ENCODE results near the gene TPPP.
"Not testable (repeated sequence)": the region's sequence is repeated elsewhere in the genome, so short reads cannot be mapped to it uniquely, and the experiment has no call there.

The TPPP gene

DNA sequence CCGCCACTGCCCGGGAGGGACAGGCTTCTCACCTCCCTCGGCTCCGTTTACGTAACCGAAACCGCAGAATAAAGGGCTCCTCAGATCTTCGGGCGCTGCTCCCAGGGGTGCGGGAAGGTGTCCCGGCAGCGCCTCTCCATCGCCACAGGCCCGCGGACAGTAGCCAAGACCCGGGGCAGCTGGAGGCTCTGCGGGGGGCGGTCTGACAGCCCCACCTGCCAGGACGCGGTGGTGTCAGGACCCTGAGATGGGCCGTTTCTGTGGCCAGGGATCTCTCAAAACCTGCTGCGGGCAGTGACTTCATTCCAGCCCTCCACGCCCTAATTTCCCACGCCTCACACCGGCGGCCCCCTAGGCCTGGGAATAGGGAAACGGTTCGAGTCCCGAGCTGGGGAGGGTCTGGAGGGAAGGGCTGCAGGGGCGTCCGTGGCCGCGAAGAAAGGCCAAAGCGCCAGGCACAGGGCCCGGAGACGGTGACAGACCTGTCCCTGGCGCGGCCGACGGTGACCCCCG lies 567 bp downstream of the TPPP start:
- DNase-seq, result not testable (repeated sequence)

DNA sequence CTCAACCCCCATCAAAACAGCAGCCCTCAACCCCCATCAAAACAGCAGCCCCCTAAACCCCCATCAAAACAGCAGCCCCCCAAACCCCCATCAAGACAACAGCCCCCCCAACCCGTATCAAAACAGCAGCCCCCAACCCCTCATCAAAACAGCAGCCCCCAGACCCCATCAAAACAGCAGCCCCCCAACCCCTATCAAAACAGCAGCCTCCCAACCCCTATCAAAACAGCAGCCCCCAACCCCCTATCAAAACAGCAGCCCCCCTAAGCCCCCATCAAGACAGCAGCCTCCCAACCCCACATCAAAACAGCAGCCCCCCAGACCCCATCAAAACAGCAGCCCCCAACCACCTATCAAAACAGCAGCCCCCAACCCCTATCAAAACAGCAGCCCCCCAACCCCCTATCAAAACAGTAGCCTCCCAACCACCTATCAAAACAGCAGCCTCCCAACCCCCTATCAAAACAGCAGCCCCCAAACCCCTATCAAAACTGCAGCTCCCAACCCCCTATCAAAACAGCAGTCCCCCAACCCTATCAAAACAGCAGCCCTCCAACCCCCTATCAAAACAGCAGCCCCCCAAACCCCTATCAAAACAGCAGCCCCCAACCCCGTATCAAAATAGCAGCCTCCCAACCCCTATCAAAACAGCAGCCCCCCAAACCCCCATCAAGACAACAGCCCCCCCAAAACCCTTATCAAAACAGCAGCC lies 1.2 kb downstream of the TPPP start:
- DNase-seq, result no peak

DNA sequence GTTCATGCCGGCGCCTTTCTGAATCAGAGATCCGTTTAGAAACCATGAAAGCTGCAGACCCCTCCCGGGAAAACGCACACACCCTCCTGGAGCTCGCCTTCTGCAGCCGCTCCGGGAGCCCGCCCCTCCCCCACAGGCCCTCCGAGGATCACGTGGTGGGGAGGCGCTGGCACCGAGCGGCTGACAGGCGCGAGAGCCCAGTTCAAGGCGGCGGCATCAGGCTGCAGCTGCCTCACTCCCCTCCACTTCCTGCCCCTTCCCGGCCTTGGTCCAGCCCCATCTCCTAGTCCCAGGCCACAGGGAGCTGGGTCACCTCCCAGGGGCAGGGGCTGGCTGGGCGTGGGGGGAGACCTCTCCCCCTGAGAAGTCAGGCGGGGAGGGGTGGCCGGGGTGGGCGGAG lies 2.1 kb downstream of the TPPP start:
- DNase-seq, result not testable (repeated sequence)

DNA sequence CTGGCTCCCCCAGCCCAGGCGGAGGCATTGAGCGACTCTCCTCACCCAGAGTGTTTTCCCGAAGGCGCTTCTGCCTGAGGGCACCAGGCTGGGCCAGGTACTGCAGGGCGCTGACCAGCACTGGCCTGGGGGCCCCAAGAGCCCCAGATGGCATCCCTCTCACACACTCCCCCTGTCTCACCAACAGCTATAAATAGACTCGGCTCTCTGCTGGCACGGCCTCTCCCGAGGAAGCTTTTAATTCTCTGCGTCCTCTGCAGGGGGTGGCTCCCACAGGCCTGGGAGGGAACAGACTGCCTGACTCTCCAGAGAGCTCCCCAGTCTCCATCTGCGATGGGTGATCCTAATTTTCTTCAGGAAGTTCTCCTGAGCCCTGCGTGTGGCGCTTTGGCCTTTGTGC lies 2.9 kb downstream of the TPPP start:
- not testable (repeated sequence) for DNase-seq

DNA sequence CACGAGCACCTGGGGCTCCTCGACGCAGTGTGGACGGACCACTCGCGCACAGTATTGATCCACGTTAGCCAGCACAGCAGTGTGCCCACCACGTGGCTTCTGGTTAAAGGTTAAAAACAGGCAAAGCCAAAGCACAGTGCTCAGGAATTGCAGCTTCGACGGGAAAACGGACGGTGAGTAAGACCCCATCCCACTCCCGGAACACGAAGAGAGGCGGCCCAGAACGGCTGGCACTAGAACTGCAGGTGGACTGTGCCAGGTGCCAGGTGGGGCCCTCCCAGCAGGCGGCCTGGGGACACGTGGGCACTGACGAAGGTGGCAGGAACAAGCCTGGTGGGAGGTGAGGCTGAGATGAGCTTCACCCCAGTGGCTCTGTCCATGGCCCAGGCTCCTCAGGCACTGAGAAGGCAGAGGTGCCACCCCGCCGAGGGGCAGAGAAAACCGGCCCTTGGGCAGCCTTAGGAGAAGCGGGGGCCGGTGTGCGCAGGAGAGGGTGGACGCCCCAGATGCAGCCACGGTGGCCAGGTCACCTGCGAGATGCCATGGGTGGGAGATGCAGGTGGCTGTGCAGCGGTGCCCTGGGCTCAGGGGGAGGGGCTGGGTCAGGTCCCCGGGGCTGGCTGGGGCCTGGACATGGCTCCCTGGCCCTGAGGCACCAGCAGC lies 4.7 kb downstream of the TPPP start:
- not testable (repeated sequence) for DNase-seq

DNA sequence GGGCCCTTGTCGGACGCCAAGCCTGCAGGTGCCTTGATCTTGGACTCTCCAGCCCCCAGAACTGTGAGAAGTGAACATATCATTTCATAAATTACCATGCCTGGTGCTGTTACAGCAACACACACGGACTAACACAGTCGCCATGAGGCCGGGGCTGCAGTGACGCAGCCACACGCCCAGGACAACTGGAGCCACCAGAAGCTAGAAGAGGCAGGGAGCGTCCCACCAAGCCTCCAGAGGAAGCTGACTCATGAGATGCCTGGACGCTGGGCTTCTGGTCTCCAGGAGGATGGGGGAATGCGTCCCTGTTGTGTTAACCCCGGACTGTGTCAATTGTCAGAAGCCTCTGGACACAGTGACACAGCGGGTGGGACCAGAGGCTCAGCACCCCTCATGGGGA lies 6.2 kb downstream of the TPPP start:
- not testable (repeated sequence) for DNase-seq

DNA sequence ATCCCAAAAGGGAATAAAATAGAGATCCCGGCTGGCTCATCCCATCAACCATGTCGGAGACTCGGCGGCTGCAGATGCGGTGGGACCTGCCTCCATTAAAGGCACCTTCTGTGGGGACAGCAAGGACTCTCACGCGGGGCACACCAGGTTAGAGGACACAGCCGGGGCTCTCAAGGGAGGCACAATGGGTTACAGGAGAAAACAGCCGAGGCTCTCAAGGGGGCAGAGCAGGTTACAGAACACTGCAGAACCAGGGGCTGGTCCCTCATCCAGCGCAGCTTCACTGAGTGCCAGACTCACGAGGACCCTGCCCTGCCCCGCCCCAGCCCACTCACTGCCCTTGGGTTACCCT lies 7.0 kb downstream of the TPPP start:
- DNase-seq, result not testable (repeated sequence)

DNA sequence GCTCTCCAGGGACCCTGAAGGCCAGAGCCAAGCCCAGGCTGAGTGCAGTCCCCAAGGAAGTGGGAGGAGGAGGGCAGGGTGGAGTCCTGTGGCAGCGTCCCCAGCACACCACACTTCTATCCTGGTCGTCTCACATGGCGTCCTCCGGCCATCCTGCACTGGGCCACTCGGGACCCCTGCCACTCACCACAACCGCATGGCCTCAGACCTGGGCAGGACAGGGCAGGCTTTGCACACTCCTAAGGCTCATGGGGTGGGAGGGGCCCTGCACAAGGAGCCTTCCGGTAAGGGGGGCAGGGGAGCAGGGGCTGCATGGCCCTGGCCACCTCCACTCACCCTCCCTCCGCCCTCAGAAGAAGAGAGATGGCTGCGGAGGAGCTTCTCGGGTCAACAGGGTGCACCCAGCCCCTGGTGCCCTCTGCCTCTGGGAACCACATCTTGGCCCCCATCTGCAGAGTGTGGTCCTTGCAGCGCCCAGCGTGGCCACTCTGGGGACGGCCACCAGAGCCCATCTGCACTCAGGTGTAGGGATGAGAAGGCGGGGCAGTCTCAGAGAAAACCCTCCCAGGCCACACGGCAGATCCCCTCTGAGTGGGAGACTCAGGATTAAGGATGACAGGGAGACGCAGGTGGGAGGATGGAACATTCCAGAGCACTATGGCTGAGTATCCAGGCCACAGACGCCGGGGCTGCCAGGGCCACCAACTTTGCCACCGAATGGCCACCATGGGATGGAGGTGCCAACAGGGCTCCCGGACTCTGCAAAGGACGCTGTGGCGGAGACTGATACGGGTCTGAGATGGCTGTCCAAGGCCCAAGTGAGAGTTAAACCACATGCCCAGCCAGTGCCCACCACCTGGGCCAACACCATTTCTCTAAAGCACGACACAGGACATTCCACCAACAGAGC lies 7.6 kb downstream of the TPPP start:
- no peak for DNase-seq

DNA sequence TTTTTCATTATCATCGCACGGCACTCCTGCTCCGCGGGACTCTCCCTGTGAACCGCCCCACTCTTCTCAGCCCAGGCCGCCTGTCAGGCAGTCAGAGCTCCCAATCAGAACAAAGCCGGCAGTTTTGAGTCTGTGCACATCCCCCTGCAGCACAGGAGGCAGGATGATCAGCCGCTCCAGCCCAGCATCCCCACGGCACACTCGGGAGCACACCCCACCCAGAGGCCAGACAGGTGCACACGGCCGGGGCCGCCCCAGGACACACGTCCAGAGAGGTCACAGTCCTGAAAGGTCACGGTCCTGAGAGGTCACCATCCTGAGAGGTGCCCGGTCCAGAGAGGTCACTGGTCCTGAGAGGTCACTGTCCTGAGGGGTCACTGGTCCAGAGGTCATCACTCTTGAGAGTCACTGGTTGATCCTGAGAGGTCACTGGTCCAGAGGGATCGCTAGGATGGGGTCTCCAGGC lies 8.4 kb downstream of the TPPP start:
- no peak for DNase-seq

DNA sequence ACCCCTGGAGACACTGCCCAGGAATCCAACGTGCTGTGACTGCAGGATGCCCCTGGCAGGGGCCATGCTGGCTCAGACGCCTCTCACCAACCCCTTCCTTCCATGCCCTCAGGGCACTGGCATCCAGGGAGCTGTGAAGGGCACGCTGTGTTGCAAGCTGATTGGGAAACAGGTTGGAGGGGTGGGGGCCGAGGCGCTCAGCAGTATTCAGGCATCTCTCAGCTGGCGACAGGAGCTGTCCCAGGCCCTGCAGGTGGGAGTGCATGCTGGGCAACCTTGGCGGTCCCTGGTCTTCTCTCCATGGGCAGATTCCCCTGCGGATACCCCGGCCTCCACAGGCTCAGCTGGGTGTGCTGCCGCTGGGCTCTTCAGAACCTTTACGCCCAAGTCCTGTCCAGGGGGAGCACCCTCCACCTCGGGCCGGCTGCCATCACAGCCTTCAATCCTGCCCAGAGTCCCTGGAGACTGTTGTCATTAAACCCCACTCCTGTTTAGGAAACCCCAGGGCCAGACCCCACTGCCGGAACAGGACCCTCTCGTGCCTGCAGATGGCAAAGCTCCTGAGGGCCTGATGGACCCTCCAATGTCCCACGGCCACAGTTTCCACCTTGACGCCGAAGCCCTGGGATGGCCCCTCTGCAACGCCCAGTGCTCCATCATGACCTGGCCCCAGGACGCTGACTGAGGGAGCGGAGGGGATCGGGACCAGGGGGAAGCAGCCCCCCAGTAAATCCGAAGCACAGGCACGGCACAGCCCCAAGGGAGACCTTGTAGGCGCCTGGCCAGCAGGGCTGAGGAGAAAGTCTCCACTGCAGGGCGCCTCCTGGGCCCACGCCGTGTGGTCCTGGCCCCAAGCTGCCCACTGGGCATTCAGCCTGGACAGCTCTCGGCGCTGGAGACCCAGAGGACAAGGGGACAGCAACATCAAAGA lies 9.3 kb downstream of the TPPP start:
- DNase-seq, result no peak

DNA sequence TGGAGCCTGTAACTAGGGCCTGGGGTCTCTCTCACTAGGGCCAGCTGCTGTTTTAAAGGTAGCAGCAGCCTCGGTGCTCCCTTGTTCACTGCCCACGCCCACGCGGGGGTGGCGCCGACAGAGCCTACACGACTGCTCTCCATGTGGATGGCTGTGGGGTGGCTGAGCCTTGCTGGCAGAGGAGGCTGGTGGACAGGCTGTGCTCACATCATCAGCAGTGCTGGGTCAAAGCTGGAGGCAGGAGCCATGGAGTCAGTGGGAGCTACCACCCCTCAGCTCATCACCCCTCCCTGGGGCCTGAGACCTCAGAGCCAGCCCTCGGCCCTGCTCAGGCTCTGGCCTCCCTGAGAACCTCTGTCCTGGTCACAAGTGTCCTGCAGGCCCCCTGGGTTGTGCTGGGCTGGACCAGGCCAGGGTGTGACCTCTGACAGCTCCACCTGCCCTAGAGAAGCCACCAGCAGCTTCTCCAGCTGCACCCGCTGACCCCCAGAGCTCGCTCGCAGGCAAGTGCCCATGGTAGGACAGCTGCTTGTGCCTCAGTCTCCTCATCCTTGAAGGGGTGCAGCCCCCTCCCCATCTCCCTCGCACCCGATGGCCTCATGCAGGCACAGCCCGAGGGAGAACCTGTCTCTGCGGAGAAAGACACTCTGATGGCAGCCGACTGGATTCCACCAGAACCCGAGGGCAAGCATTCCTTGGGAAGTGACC lies 10.3 kb downstream of the TPPP start:
- not testable (repeated sequence) for DNase-seq

DNA sequence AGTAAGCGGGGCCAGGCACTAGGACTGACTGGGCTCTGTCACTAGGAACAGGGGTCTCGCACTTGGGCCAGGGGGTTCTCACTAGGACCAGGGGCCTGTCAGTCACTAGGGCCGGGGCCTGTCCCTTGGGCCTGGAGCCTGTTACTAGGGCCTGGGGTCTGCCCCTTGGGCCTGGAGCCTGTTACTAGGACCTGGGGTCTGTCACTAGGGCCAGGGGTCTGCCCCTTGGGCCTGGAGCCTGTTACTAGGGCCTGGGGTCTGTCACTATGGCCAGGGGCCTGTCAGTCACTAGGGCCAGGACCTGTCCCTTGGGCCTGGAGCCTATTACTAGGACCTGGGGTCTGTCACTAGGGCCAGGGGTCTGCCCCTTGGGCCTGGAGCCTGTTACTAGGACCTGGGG lies 10.9 kb downstream of the TPPP start:
- not testable (repeated sequence) for DNase-seq

DNA sequence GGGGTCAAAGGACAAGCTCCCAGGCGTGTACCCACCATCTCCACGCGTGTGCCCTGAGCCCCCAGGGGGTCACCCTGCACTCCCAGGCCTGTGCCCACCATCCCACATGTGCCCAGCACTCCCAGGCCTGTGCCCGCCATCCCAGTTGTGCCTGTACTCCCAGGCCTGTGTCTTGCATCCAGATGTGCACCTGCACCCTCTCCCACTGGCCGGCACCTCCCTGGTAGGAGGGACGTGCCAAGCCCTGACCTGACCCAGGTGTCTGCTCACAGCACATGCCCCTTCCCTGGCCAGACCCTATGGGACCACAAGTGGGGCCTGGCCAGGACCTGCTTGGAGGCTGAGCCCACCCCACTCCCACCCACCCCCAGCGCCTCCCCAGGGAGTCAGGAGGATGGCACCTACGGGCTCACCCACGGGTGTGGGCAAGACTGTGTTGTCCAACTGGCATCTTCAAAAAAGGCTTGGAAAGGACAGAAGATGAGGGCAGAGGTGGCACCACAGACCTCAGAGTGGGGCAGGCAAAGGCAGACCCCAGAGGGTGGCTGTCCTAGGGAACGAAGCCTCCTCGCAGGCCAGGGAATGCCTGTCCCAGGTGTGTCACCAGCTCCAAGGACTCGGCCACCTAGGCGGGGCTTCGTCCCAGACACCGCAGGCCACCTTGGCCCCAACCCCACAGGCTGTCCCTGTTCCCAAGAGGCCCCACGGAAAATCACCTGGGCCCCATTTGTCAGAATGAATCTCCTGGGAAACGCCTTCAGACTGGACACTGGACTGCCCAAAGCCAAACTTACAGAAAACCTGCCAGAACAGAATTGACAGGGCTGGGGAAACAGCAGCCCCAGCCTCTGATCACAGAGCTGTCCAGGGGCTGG lies 11.6 kb downstream of the TPPP start:
- DNase-seq, result not testable (repeated sequence)

DNA sequence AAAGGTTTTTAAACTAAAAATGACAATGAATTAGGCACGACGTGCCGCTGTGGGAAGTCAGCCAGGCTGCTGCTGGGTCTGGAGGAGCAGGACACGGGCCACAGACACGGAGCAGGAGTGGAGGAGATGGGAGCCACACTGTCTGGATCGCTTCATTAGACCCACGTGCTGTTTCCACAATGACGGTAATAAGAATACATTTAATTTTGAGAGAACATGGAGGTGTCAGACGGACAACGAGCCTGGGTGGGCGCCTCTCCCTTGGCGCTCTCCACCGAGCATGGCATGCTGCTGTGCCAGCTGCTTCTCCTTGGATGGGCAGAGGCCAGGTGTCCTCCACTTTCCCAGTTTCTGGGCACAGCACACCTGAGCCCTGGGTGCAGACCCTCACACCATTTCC lies 12.3 kb downstream of the TPPP start:
- DNase-seq, result not testable (repeated sequence)

DNA sequence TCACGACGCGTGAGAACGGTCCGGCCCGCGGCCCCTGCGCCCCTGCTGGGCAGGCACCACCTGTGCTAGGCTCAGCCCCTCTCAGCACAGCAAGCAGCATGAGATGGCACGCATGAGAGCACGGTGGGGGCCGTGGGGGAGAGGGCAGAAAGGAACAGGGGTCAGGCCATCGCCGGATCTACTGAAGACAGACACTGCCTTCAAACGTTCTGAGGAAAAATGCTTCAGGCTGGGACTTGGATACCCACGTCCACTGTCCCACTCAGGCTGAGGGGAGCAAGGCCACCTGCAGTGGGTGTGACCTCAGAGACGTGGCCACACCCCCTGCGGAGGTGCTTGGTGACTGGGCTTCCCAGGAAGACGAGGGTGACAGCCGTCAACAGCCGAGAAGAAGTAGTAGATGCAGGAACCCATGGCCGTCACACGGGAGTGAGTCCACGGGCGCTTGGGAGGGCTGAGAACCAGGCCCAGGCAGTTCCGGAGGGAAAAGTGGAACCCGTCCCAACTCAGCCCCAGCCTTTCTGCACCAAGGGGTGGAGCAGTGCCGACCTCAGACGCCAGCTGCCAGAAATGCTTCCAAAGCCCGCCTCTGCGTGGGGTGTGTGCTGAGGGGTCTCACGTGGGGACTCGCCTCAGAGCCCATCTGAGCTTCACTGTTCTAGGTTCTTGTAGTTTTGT lies 12.9 kb downstream of the TPPP start:
- DNase-seq, result not testable (repeated sequence)

DNA sequence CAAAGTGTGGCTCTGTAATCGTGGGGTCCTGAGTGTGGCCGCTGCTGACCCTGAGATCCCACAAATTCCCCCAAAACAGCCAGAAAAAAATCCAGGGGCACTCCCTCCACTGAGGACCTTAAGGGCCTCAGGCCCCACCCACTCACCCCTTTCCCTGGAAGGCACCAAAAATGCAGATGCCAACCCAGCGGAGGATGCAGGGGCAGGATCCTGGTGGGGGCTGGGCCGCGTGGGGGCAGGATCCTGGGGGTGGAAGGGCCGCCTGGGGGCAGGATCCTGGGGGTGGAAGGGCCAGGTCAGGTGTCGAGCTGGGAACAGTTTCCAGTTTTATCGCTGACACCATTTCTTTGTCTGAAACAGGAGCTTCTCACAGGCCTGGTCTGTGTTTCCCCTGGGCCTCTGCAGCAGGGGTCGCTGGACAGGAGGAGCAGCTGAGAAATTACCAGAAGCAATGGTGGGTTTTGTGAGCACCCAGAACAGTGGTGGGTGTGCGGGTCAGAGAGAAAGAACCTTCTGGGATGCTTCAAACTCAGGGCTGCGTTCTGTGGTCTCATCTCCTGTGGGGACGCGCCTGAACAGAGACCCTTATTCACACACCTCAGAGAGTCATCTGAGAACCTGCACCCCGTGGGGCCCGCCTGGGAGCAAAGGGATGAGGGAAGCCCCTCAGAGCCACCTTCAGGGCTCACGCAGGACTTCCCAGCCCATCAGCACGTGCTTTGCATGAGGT lies 13.8 kb downstream of the TPPP start:
- not testable (repeated sequence) for DNase-seq

DNA sequence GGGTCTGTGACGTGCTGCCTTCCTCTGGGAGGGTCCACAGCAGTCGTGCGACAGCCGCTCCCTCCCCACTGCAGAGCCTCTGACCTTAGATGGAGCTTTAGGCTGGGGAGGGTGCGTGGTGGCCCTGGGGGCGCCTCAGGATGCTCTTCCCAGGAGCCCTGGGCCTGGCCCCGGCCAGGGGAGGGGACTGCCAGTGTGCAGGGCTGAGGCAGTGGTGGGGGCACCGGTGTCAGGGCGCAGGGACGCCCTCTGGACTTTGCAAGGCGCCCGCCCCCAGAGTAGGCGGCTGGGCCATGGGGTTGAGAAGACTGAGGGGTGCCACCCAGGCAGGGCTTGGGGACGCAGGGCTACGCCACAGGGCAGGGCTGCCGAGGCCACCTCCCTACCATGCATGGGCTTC lies 14.6 kb downstream of the TPPP start:
- DNase-seq, result not testable (repeated sequence)

DNA sequence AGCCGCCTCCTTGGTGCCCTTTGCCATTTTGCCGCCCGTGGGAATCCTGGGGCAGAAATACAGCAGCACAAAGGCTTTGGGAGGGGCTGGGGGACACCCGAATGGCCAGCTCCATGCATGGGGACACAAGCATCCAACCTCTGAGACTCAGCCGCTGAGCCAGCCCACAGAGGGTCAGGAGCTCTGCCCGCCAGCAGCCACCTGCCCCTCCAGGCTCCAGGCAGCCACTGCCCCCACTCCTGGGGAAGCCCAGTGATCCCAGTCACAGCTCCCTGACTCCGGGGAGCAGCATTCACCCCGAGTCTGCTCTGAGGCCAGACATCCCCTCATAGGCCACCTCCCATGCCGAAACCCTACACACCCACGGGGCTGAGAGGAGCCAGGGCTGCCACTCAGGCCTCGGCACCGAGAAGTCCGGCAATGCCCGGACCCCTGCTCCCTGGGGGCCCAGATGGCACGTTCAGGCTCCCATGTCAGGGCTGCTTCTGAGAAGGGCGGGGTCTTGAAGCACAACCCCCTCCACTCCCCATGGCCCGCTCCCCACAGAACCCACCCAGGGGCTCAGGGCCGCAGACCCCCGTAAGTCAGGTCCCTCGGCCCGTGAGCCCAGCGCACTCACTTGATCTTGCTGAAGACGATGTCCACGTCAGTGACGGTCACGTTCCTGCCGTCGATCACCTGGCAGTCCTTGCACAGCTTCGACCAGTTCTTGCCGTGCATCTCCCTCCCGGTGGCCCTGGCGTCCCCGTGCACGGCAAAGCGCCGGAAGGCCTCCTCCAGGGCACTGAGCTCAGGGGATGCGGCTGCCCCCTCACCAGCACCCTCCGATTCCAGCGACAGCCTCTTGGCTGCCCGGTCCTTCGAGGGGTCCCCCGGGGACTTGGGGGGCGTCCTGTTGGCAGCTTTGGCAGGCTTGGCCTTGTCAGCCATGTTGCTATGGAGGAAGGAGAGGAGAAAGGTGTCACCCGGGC lies 15.7 kb downstream of the TPPP start:
- DNase-seq, result no peak

Data from NCI-H1930 (cell line).